Right lobe of liver (tissue), 6 donors: ENCODE results near the gene DDX49. TPM values are rescaled to one million over a fixed set of nuclear protein-coding genes. Genes with fewer than 3 reads are reported as not detected.

ENCODE experiments used
- ATAC-seq, 4 donors: fragments of 200-7000 bp; cut with Tn5 transposase; one replicate each; pipeline ENCODE4 v1.9.1; 2020; ENCODE audit warnings: mild to moderate bottlenecking in 4 of 4, moderate library complexity in 4 of 4
- DNase-seq, 3 donors: peaks; one replicate each; pipeline ENCODE4 v3.0.0-alpha.2; 2020
- H3K27ac ChIP-seq, 3 donors: fragments of 200-600 bp; one replicate each; pipeline ENCODE4 v1.8.0; 2022
- H3K27me3 ChIP-seq, 2 donors: fragments of 200-600 bp; one replicate each; pipeline ENCODE4 v1.8.0; 2022
- H3K36me3 ChIP-seq, 4 donors: fragments of 200-600 bp; sonication (generic) in 1 of 4; one replicate each; pipeline versions ENCODE4 v1.5.1 to v1.8.0; 2017 to 2022; ENCODE audit warnings: control low read depth in 1 of 4
- H3K4me1 ChIP-seq, 4 donors: fragments of 200-600 bp; sonication (generic) in 1 of 4; one replicate each; pipeline versions ENCODE4 v1.5.1 to v1.8.0; 2017 to 2022; ENCODE audit warnings: control low read depth in 1 of 4
- H3K4me3 ChIP-seq, 3 donors: fragments of 200-600 bp; one replicate each; pipeline ENCODE4 v1.8.0; 2022
- H3K9me3 ChIP-seq, 4 donors: fragments of 200-600 bp; sonication (generic) in 1 of 4; one replicate each; pipeline versions ENCODE4 v1.5.1 to v1.8.0; 2017 to 2022; ENCODE audit warnings: control low read depth in 1 of 4
- POLR2A ChIP-seq: fragments of 450-650 bp; IDR thresholded peaks from one replicate; pipeline ENCODE4 v1.6.1; 2017; ENCODE audit warnings: antibody characterized with exemption, mild to moderate bottlenecking
- WGBS: methylation state at CpG from one replicate; pipeline ENCODE4 v1.1.6; 2018; ENCODE audit warnings: low coverage, low lambda C conversion rate; ENCODE audit not compliant: insufficient coverage; ENCODE audit errors: missing lambda C conversion rate; 5-methylcytosine and 5-hydroxymethylcytosine counted together
- intact Hi-C, 2 donors: fragments of 100-400 bp; cut with DNase I; formaldehyde crosslinking; loops; one replicate each; pipeline versions ENCODE4 v1.11.2 to v1.14.1; 2022
- total RNA-seq, 6 experiments: library from RNA; depleted of rRNA in 2 of 6; stranded (reverse); fragments of >200 nt in 2 of 6; fragmentation: NEBNext Ultra II Directional in 3 of 6; extraction: Animal tissue kit (Norgen Biotek cat#: 25700) in 3 of 6; gene quantifications; one replicate each; pipeline versions ENCODE4 v1.1.0 to v1.2.4, GENCODE V29; 2016 to 2023
- TF ChIP-seq, protein P1 (sequence below), 4 donors: fragments of 200-600 bp in 3 of 4; fragments of 450-650 bp in 1 of 4; IDR thresholded peaks; one replicate each; pipeline versions ENCODE4 v1.5.1 to v1.8.0; 2016 to 2022; ENCODE audit warnings: antibody characterized with exemption in 4 of 4, mild to moderate bottlenecking in 2 of 4
- donor health status: DM: no; HTN: yes; CAD: no.
- donor health status: DM: no; HTN: no; CAD: no.
- donor health status: DM: no; HTN: no; CAD: no.
- donor health status: DM: no; HTN: yes; CAD: no.
- donor health status: DM: no; HTN: yes; CAD: no.

The DDX49 gene
- total RNA-seq, 6 experiments from 2014 or later = 15.8 to 37.9 (median 18.5) TPM

DNA sequence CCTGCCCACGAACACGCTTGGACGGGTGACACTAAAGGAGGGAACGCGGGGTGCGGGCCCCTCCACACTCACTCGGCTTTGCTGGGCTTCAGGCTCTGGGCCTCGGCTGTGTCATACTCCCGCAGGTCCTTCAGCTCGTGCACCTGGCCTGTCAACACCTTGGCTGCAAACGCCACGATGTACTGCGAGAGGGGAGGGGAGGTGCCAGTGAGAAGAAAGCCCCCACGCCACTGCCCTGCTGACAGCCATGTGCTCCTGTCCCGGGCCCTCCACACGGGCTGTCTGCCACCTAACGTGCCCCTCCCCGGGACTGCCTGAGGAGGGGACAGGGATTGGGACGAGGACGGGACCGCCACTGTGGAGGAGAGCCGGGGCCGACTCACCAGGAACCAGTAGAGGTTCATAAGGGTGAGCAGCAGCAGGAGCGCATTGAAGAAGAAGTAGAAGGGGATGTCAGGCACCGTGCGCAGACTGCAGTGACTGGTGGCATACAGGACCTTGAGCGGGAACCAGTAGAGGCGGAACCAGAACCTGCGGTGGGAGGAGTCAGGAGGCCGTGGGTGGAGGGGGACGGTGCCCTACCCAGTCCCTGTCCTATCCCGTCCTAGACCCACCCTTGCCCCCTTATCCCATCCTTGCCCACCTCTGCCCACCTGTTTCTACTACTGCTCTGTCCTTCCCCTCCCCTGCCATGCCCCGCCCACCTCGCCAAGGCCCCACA is 40.5 kb upstream of the DDX49 start:
- TF ChIP-seq POLR2A = no peak
- TF ChIP-seq, protein P1, sequence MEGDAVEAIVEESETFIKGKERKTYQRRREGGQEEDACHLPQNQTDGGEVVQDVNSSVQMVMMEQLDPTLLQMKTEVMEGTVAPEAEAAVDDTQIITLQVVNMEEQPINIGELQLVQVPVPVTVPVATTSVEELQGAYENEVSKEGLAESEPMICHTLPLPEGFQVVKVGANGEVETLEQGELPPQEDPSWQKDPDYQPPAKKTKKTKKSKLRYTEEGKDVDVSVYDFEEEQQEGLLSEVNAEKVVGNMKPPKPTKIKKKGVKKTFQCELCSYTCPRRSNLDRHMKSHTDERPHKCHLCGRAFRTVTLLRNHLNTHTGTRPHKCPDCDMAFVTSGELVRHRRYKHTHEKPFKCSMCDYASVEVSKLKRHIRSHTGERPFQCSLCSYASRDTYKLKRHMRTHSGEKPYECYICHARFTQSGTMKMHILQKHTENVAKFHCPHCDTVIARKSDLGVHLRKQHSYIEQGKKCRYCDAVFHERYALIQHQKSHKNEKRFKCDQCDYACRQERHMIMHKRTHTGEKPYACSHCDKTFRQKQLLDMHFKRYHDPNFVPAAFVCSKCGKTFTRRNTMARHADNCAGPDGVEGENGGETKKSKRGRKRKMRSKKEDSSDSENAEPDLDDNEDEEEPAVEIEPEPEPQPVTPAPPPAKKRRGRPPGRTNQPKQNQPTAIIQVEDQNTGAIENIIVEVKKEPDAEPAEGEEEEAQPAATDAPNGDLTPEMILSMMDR (IDR thresholded peaks at IDR 0.05) = no peak
- H3K27me3 ChIP-seq = no peaks in the 10 kb centered on the region
- intact Hi-C loops = no loop called here
- H3K9me3 ChIP-seq = no peaks in the 10 kb centered on the region
- ATAC-seq (no peak), DNase-seq (no peak)
- H3K27ac ChIP-seq = no peak overlapping the region
- no peaks in the 10 kb centered on the region for H3K36me3 ChIP-seq
- 95% methylated on average over 8 of the region's 34 CpGs for WGBS
- H3K4me3 ChIP-seq = no peak overlapping the region
- no peaks in the 10 kb centered on the region for H3K4me1 ChIP-seq

DNA sequence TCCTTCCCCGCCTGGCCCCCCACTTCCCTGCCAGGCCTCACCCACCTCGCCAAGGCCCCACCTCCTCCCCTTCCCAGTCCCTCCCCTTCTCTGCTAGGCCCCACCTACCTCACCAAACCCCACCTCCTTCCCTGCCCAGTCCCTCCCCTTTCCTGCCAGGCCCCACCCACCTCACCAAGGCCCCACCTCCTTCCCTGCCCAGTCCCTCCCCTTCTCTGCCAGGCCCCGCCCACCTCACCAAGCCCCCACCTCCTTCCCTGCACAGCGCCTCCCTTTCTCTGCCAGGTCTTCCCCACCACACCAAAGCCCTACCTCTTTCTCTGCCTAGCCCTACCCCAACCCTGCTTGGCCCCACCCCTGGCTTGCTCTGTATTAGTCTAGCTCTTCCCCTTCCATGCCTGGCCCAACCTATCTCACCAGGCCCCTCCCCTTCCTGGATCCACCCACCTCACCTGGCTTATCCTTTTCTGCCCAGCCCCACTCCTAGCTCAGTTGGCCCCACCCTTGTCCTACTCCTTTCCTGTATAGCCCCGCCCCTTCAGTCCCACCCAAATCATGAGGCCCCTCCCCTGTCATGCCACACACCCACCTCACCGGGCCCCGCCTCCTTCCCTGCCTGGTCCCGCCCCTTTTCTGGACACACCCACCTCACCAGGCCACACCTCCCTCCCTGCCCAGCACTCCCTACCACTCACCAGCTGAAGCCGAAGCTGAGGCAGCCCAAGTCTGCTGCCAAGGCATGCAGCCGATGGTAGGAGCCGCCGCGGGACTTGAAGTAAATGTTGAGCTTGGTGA is 39.7 kb upstream of the DDX49 start:
- ATAC-seq (peak in 2 of 4 donors; percentile 18 to 45), DNase-seq (peak in 1 of 3 donors; percentile 47)
- TF ChIP-seq, protein P1 (IDR thresholded peaks at IDR 0.05) = no peak
- no peak for TF ChIP-seq POLR2A

DNA sequence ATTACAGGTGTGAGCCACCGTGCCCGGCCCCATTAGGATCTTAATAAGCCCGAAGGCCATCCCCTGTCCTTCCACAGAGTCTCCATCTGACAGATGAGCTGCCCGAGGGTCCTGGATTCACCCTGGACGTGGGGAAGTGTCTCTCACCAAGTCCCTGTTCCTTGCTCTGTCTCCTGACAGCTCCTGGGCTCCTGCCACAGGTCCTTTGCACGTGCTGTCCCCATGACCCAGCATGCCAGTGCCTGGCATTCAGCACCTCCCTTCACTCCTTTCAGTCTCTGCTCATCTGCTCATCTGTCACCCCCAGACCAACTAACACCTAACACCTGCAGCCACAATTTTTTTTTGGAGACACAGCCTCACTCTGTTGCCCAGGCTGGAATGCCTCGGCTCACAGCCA is 38.0 kb upstream of the DDX49 start:
- Histone ChIP-seq H3K27ac (no peak overlapping the region), H3K9me3 (no peaks in the 10 kb centered on the region), H3K27me3 (no peaks in the 10 kb centered on the region), H3K4me1 (no peaks in the 10 kb centered on the region), H3K36me3 (no peaks in the 10 kb centered on the region), H3K4me3 (no peak overlapping the region)
- intact Hi-C loops = no loop called here
- ATAC-seq = no peak
- no peak for TF ChIP-seq POLR2A
- TF ChIP-seq, protein P1 (IDR thresholded peaks at IDR 0.05) = no peak
- DNase-seq = no peak
- 74% methylated on average over 2 of the region's 7 CpGs for WGBS

More for the DNA sequence above, 39.7 kb upstream of the DDX49 start:
- WGBS = 72% methylated on average over 13 of the region's 13 CpGs
- intact Hi-C loops = no loop called here
- H3K9me3 ChIP-seq = no peaks in the 10 kb centered on the region
- no peaks in the 10 kb centered on the region for H3K4me1 ChIP-seq
- no peaks in the 10 kb centered on the region for H3K36me3 ChIP-seq
- no peak overlapping the region for H3K27ac ChIP-seq
- H3K4me3 ChIP-seq = no peak overlapping the region
- H3K27me3 ChIP-seq = no peaks in the 10 kb centered on the region

DNA sequence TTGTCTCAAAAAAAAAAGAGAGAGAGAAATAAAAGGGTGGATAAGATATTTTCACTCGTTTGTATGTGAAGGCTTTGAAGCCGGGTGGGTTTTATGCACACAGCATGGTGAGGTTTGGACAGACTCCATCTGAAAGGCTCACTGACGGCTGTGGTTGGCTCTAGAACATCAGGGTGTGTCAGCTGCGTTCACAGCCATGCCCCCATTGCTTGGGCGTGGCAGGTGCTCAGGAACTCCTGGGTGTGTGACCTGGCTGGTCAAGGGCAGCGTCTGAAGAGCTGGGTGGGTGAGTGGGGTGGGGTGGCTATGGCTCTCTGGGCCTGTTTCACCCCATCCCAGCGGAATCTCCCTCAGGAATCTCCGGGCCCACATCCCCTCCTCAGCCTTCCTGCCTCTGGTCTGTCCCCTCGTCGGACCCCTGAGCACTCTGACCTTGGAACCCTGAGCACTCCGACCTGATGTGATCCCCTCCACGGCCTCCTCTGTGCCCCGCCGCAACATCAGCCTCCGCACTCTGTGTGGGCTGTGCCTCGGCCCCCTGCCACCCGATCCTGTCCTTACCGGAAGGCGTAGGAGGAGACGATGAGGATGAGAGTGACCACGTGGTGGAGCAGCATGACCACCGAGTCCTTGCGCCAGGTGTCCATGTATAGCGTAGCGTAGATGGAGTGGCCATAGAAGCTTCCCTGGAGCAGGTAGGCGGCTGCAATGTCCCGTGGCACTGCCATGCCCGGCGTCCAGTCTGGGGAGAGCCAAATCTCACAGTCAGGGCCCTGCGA is 35.8 kb upstream of the DDX49 start:
- ATAC-seq = no peak
- H3K27ac ChIP-seq = no peak overlapping the region
- no peaks in the 10 kb centered on the region for H3K36me3 ChIP-seq
- 62% methylated on average over 11 of the region's 30 CpGs for WGBS
- no peaks in the 10 kb centered on the region for H3K9me3 ChIP-seq
- TF ChIP-seq POLR2A = no peak
- TF ChIP-seq, protein P1 (IDR thresholded peaks at IDR 0.05) = no peak
- H3K4me3 ChIP-seq = no peak overlapping the region
- no peaks in the 10 kb centered on the region for H3K4me1 ChIP-seq
- no peaks in the 10 kb centered on the region for H3K27me3 ChIP-seq
- intact Hi-C loops = no loop called here
- DNase-seq = no peak
